Left renal cortex interstitium (tissue), 4 donors: ENCODE results near the gene CCDC33. TPM values are rescaled to one million over a fixed set of nuclear protein-coding genes. Genes with fewer than 3 reads are reported as not detected.

Experiments used
- DNase-seq, 4 donors: peaks; one replicate each; pipeline ENCODE4 v3.0.0-alpha.2; 2013; ENCODE audit warnings: low read depth in 4 of 4, low spot score in 2 of 4, missing footprints in 1 of 4
- polyA plus RNA-seq, 4 donors: library from polyadenylated mRNA; unstranded; fragments of 120-200 nt; gene quantifications; one replicate each; pipeline ENCODE4 v1.2.1, GENCODE V29; 2013; ENCODE audit not compliant: insufficient read length in 4 of 4

Gene CCDC33
- polyA plus RNA-seq, 4 donors, result 4.8 to 10.4 (median 6.4) TPM

- no peak for DNase-seq
These were observed 140.9 kb downstream of the CCDC33 start for GRCh38 chr15:74376825-74377581.

GRCh38 chr15:74377831-74378766 is 142.0 kb downstream of the CCDC33 start:
- DNase-seq, result no peak

- peak in 1 of 4 donors; percentile 51 for DNase-seq
These were observed 142.7 kb downstream of the CCDC33 start for GRCh38 chr15:74378848-74379247.

GRCh38 chr15:74380361-74381189 is 144.4 kb downstream of the CCDC33 start:
- DNase-seq, result no peak

DNA sequence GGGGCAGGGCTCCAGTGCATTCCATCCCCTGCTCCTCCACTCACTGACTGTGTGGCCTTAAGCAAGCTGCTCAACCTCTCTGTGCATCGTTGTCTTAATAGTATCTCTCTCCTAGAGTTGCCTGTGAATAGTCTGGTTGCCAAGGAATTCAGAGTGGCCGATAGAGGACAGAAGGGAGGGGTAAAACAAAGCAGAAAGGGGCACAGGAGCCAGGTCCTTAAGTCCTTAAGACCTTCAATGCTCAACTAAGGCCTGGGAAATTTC is 145.0 kb downstream of the CCDC33 start:
- no peak for DNase-seq

DNA sequence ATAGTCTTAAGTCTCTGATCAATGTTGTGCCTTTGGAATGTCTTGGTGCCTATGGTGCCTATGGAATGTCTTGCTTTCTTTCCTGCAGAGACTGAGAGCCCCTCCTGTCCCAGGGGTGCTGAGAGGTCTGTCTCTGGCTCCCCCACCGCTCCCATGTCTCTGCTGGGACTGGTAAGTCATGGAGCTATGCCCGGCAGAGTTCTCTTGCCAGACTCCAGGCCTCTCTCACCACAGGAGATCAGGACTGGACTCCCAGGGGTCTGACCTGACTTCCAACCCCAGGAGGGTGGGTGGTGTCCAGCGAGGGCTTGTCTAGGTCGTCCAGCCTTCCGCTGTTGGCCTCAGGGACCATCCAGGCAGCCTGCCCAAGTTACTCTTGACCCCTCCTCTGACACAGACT is 145.4 kb downstream of the CCDC33 start:
- DNase-seq, result no peak

- no peak for DNase-seq
These were observed 146.1 kb downstream of the CCDC33 start for GRCh38 chr15:74382004-74382816.

DNA sequence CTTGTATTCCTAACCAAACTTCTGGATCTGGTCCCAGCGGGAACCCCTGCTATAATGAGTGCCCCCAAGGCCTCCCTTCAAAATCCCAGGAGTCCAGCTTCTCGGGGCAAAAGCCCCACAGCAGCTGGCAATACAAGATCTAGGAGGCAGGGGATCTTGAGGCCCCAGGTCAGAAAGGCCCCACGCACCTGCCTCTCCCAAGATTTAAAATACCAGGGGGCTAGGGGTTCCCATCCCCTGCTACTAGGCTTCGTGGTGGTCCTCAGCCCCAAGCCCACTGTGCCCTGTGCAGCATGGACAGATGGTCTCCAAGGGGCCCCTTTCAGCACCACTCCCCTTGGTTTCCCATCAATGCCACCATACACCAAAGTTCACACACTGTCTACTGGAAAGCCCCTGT is 147.2 kb downstream of the CCDC33 start:
- no peak for DNase-seq

DNA sequence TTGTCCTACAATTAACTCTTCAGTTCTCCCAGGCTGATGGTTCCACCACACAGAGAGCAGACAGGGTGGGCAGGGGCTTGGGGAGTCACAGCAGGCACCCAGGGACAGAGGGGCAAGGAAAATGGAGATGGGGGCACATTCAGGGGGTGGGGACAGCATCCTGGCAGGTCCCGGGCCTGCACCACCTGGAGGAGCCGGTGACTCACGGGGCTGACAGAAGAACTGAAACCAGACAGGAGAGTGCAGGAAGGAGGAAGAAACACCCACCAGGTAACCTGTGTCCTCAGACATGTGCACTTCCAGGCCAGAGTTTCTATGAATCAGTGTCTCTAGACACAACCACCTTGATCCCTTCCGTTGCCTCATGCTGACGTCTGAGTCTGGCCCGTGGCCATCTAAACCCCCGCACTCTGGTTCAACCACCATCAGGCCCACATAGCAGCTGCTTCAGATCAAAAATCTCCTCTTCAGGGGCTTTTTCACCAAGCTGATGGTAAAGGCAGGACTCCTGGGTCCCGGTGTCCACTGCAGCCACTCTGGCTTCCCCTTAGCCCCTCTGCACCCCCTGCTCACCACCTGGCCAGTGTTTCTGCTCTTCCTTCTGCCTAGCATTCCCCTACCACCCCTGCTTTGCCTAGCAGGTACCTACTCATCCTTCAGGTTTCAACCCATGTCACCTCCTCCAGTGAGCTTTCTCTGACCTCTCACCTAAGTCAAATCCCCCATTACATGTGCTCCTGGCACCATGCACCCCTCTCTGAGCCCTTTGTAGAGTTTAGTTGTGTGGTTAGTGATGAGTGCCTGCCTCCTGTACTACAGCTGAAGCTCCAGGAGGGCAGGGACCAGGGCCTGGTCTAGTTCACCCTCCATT is 147.8 kb downstream of the CCDC33 start:
- no peak for DNase-seq

DNA sequence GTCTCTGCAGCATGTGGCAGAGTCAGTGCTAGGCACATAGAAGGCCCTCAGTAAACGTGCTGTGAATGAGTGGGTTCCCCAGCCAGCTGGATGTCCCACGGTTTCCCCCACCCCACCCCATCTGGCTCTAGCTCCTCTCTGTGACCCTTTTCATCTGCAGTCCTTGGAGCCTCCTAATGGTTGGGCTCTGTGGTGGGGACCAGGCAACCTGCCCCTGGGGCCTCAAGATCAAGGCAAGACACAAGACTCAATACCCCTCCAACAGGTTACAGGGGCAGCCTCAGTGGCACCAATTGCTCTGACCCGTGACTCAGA is 148.4 kb downstream of the CCDC33 start:
- DNase-seq, result no peak

DNA sequence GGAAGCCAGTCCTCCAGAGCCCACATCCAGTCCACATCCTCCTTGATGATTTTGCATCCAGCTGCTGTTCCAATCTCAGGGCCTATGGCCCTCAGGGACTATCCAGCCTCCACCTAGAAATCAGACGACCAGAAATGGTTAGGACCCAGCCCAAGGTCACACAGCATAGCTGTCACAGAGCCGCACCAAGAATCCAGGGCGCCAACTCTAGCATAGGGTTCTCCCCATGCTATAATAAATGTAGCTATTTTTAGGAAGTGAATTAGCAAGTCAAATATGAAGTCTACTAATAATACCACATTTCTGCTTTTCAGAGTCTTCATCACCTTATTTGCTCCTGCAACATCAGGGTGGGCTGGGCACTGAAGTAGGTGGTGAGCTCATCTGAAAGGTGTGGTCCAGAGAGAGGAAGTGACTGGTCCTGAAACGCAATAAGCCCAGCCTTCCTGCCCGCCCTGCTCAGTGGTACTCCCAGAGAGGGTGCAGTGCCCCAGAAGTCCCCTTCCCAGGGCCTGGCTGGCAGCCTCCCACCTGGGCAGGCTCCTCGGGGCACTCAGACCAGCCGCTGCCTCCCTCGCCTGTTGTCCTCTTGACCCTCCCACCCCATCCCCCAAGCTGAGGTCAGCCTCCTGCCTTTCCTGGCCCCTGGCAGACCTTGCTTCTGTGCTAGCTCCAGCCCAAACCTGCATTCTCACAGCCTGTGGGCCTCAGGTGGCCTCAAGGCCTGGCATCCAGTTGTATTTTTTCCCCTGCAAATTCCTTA is 148.9 kb downstream of the CCDC33 start:
- no peak for DNase-seq

DNA sequence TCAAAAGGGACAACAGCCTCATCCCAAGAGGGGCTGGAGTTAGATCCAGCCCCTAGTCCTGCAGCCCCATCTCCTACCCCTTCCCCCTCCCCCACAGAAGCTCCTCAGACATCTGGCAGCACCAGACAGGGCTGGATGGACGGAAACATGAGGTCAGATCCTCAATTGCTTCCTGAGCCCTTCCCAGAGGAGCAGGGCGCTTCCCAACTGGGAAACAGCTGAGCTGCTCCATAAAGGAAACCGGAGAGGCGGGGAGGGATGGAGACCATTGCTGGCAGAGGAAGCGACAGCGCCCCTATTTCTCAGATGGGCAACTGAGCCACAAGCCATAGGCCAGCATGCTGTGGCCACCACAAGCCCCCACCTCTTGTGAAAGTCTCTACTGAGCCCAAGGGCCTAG is 149.6 kb downstream of the CCDC33 start:
- no peak for DNase-seq

Other genes with a start within 250 kb of the CCDC33 start
- gene STOML1, start 244.0 kb upstream of the CCDC33 start, polyA plus RNA-seq, result 10 to 100 TPM; 11.2 to 18.0 (median 13.1) TPM
- 10 to 100 TPM; 24.7 to 38.9 (median 34.8) TPM for gene PML, start 241.6 kb upstream of the CCDC33 start, polyA plus RNA-seq
- under 1 TPM in 3 of 4 donors, not detected in 1; 0.31 to 0.57 (median 0.39) TPM for gene GOLGA6A, start 153.8 kb upstream of the CCDC33 start, polyA plus RNA-seq
- 1 to 10 TPM in 2 of 4 donors, under 1 TPM in 2; 0.31 to 1.6 (median 1.0) TPM for gene ISLR2, start 105.7 kb upstream of the CCDC33 start, polyA plus RNA-seq
- gene ISLR, start 62.6 kb upstream of the CCDC33 start, polyA plus RNA-seq, result 10 to 100 TPM; 37.2 to 94.5 (median 64.0) TPM
- gene STRA6, start 33.5 kb upstream of the CCDC33 start, polyA plus RNA-seq, result 10 to 100 TPM; 25.0 to 49.2 (median 32.3) TPM
- 1 to 10 TPM; 1.2 to 1.9 (median 1.6) TPM for gene CYP11A1, start 131.3 kb downstream of the CCDC33 start, polyA plus RNA-seq
- 1 to 10 TPM; 5.3 to 7.3 (median 7.2) TPM for gene SEMA7A, start 197.6 kb downstream of the CCDC33 start, polyA plus RNA-seq
- 10 to 100 TPM; 60.1 to 83.3 (median 64.6) TPM for gene UBL7, start 224.8 kb downstream of the CCDC33 start, polyA plus RNA-seq